Astrocyte (in vitro differentiated cells and primary cell): ENCODE measurements around the gene DAGLA.

Source experiments
- EZH2 ChIP-seq: IDR thresholded peaks from 2 replicates; pipeline ENCODE4 v1.6.1; 2012; ENCODE audit warnings: mild to moderate bottlenecking, low read length, inconsistent platforms; ENCODE audit not compliant: insufficient read depth
- TF ChIP-seq, protein P1 (sequence below): IDR thresholded peaks from 2 replicates; pipeline ENCODE4 v1.5.1; 2011; ENCODE audit warnings: low read depth, mild to moderate bottlenecking, inconsistent platforms, low read length, moderate library complexity; ENCODE audit not compliant: insufficient read depth

DNA sequence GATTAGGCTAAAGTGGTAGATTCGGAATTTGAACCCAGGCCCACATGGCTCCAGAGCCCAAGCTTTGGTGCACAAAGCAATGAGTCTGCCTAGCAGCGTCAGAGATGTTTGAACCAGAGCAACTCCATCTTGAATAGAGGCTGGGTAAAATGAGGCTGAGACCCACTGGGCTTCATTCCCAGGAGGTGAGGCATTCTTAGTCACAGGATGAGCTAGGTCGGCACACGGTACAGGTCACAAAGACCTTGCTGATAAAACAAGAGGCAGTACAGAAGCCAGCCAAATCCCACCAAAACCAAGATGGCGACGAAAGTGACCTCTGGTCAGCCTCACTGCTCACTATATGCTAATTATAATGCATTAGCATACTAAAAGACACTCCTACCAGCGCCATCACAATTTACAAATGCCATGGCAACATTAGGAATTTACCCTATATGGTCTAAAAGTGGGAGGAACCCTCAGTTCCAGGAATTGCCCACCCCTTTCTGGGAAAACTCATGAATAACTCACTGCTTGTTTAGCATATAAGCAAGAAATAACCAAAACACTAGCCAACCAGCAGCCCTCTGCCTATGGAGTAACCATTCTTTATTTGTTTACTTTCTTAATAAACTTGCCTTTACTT, 40.3 kb upstream of the DAGLA start:
- TF ChIP-seq, protein P1, sequence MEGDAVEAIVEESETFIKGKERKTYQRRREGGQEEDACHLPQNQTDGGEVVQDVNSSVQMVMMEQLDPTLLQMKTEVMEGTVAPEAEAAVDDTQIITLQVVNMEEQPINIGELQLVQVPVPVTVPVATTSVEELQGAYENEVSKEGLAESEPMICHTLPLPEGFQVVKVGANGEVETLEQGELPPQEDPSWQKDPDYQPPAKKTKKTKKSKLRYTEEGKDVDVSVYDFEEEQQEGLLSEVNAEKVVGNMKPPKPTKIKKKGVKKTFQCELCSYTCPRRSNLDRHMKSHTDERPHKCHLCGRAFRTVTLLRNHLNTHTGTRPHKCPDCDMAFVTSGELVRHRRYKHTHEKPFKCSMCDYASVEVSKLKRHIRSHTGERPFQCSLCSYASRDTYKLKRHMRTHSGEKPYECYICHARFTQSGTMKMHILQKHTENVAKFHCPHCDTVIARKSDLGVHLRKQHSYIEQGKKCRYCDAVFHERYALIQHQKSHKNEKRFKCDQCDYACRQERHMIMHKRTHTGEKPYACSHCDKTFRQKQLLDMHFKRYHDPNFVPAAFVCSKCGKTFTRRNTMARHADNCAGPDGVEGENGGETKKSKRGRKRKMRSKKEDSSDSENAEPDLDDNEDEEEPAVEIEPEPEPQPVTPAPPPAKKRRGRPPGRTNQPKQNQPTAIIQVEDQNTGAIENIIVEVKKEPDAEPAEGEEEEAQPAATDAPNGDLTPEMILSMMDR, result no peak
- no peak for TF ChIP-seq EZH2
